ENCODE results near the gene CSNK2B.

CSNK2B gene

DNA sequence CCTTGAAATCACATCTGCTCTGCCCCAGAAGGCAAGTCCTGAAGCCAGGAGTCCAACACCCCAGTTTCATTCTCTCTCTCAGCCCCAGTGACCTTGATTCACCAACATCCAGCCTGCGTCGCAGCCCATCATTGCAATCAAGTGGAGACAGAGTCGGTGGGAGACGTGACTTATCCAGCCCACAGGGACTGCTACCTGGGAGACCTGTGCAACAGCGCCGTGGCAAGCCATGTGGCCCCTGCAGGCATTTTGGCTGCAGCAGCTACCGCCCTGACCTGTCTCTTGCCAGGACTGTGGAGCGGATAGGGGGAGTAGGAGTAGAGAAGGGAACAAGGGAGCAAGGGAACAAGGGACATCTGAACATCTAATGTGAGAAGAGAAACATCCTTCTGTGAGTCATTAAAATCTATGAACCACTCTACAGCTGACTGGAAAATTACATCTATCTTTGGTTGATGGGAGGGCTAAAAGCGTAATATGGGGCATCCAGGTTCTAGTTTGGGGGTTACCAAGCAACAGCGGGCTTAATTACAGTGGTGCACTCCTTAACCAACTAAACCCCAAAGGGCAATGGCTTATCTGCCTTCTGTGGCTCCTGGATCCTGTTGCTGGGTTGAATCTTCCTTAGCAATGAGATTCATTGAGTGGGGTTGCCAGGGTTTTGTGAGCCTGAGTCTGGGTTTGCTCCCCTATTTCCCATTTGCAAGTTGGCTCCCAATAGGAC lies 51.8 kb downstream of the CSNK2B start:
- no peak for FAIRE-seq

DNA sequence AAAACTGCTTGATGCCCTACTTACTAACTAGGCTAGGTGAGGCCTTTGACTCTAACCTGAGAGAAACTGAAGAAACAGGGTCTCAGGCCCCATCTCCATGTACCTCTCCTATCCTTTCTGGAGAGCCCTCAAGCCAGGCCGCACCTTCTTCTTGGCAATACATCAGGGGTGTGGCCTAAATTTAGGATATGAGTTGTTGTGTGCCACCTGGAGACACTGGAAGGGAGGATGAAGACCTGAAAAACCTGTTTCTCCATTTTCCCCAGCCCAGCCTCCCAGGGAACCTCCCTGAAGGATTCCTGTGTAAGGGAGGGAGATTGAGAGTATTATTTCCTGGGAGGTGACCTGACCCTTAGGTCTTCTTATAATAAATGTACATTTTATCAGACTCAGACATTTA lies 52.4 kb downstream of the CSNK2B start:
- FAIRE-seq = no peak

DNA sequence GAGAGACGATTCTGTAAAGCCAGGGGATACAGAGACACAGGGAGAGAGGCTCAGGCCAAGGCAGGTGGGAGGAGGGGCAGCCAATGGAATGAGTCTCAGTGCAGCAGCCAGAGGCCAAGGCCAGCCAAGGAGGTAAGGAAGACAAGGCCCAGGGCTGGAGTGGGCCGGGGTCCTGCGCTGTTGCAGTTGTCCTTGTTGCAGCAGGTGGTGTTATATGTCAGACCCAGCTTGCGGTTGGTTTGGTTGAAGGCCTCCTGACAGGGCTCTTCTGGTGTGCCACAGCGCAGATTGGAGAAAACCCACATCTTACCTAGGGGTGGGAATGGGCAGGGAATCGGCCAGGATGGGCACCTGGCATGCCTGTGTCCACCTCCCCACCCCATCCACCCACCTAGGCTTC lies 53.1 kb downstream of the CSNK2B start:
- FAIRE-seq = no peak
